AG10803 (cell line): Measurements from ENCODE around the gene PDLIM5.

Experiments
- DNase-seq: peaks from one replicate; pipeline ENCODE4 v3.0.0; 2010; ENCODE audit warnings: low read depth
- H3K4me3 ChIP-seq: 2 replicates; pipeline ENCODE4 v1.5.1; 2011; ENCODE audit warnings: mild to moderate bottlenecking, low read length, control low read depth
- CTCF ChIP-seq: conservative IDR thresholded peaks from 2 replicates; pipeline ENCODE4 v1.5.1; 2011; ENCODE audit warnings: mild to moderate bottlenecking, low read length, control low read depth, inconsistent platforms

PDLIM5 gene

GRCh38 chr4:94451051-94451694 lies 569 bp upstream of the PDLIM5 start:
- H3K4me3 ChIP-seq = peak overlapping the region; percentile 76
- no peak for TF ChIP-seq CTCF
- DNase-seq = no peak

DNA sequence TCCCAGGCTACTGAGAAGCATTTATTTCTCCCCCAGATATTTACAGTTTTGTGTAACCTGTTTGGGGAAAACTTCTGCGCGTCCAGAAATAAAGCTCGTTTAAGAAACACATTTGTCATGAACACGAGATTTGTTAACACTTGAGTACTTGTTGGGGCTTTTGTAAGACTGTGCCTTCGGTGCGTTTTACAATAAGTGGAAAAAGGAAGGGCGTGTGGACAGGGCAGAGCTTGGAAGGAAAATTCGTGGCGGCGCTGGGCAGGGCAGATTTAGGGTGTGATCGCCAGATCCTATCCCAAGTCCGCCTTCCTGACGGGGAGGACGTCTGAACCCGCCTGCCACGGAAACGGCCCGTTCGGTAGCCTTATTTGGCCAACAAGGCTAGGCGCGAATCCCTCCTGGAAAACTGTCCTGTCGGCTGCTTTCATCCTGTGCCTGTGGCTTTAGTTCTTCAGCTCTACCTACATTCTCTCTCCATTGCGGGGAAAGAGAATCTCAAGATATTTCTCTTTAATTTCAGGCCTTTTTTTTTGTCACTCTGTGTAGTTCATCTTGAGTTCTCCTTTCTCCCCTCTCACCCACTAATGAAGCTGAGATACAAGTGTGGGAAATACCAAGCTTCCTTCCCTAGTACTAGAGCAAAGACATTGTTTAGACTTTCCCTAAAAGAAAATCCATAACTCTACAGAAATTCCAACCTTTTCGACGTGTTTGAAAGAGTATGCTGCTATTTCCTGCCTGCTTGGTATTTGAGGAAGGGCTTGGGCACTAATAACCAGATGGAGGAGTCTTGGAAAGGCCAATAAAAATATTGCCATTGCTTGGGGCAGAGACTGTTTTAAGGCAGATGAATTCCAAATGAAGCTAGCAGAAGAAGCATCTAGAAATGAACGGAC lies 982 bp downstream of the PDLIM5 start:
- no peak for TF ChIP-seq CTCF
- peak; percentile 83 for DNase-seq
- peak overlapping the region; percentile 81 for H3K4me3 ChIP-seq

GRCh38 chr4:94453391-94453963 lies 1.7 kb downstream of the PDLIM5 start:
- H3K4me3 ChIP-seq = peak overlapping the region; percentile 81
- no peak for TF ChIP-seq CTCF

GRCh38 chr4:94454405-94454804 lies 2.7 kb downstream of the PDLIM5 start:
- no peak for TF ChIP-seq CTCF
- no peak for DNase-seq

More at GRCh38 chr4:94453391-94453963, 1.7 kb downstream of the PDLIM5 start:
- DNase-seq = no peak

GRCh38 chr4:94455081-94455480 lies 3.3 kb downstream of the PDLIM5 start:
- DNase-seq = peak; percentile 79
- no peak overlapping the region for H3K4me3 ChIP-seq
- no peak for TF ChIP-seq CTCF

More at GRCh38 chr4:94454405-94454804, 2.7 kb downstream of the PDLIM5 start:
- 0 out of 2 replicates have a peak overlapping the region, but pooled peaks have one; percentile 0 for H3K4me3 ChIP-seq

DNA sequence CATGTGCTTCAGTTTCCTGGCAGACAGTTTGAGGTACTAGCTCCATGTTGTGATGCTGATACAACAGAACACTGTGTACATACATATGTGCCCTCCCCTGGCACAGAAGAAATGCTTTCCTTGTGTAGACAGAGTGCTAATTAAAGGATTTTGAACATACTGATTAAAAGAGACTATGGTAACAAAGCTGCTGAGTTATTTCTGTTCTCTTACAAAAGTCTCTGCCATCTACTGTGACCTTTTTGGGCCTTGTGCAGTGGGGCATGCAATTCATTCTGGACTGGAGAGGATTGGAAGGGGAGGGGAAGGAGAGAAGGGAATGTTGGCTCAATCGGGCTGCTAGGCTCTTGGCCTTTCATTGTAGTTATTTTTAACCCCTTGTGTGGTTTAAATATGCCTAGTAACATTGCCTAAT lies 6.0 kb downstream of the PDLIM5 start:
- no peak overlapping the region for H3K4me3 ChIP-seq
- no peak for DNase-seq
- no peak for TF ChIP-seq CTCF

DNA sequence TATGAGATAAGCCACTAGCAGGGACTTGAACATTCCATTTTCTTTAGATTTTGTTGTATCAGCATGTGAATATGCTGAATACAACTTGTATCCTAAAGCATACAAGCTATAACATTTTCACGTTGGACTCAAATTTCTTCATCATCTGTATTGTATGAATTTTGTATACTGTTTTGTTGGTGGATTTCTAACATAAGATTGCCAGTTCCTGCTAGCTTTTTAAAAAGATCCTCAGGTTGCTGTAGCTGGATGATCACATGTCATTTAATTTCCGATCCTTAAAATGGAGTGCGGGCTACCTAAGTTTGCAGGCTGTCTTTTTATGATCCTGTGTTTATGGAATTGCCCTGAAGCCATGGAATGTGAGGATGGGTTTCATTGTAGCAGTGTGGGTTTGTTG lies 6.9 kb downstream of the PDLIM5 start:
- no peak overlapping the region for H3K4me3 ChIP-seq
- DNase-seq = no peak
- TF ChIP-seq CTCF = no peak
